ENCODE data around the gene C2orf92.
A peak's percentile ranks its signal among the peaks of the same experiment; 100 is the strongest.

C2orf92 gene

GRCh38 chr2:97662386-97662894 is 7.1 kb upstream of the C2orf92 start:
- peak overlapping the region; percentile 78 for H3K4me3 ChIP-seq (ENCODE audit: low read depth, low read length)
- peak overlapping the region; percentile 90 for H3K27ac ChIP-seq
- DNase-seq, result no peak

GRCh38 chr2:97662895-97663625 is 6.5 kb upstream of the C2orf92 start:
- in situ Hi-C loops (cut with HindIII; ENCODE audit: low pct_ligation_motif_present, low sequenced_read_pairs), result no loop called here

More at GRCh38 chr2:97662386-97662894, 7.1 kb upstream of the C2orf92 start:
- TF ChIP-seq, protein P1, sequence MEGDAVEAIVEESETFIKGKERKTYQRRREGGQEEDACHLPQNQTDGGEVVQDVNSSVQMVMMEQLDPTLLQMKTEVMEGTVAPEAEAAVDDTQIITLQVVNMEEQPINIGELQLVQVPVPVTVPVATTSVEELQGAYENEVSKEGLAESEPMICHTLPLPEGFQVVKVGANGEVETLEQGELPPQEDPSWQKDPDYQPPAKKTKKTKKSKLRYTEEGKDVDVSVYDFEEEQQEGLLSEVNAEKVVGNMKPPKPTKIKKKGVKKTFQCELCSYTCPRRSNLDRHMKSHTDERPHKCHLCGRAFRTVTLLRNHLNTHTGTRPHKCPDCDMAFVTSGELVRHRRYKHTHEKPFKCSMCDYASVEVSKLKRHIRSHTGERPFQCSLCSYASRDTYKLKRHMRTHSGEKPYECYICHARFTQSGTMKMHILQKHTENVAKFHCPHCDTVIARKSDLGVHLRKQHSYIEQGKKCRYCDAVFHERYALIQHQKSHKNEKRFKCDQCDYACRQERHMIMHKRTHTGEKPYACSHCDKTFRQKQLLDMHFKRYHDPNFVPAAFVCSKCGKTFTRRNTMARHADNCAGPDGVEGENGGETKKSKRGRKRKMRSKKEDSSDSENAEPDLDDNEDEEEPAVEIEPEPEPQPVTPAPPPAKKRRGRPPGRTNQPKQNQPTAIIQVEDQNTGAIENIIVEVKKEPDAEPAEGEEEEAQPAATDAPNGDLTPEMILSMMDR (IDR thresholded peaks at IDR 0.05; ENCODE audit: low read depth, low read length, missing control alignments), result peak; percentile 4
- Histone ChIP-seq H3K36me3 (replicated peaks) (peaks cover 14% of the 10 kb centered on the region), H3K27me3 (replicated peaks) (no peaks in the 10 kb centered on the region)
- in situ Hi-C loops (cut with HindIII; ENCODE audit: low pct_ligation_motif_present, low sequenced_read_pairs), result no loop called here

GRCh38 chr2:97663626-97663961 is 5.9 kb upstream of the C2orf92 start:
- Histone ChIP-seq H3K4me3 (ENCODE audit: low read depth, low read length) (peak overlapping the region; percentile 78), H3K27ac (peak overlapping the region; percentile 90), H3K36me3 (replicated peaks) (peaks cover 4% of the 10 kb centered on the region), H3K27me3 (replicated peaks) (no peaks in the 10 kb centered on the region)
- TF ChIP-seq, protein P1 (IDR thresholded peaks at IDR 0.05; ENCODE audit: low read depth, low read length, missing control alignments), result no peak
- in situ Hi-C loops (cut with HindIII; ENCODE audit: low pct_ligation_motif_present, low sequenced_read_pairs), result no loop called here
- no peak for DNase-seq

More at GRCh38 chr2:97662895-97663625, 6.5 kb upstream of the C2orf92 start:
- TF ChIP-seq, protein P1 (IDR thresholded peaks at IDR 0.05; ENCODE audit: low read depth, low read length, missing control alignments), result no peak
- Histone ChIP-seq H3K4me3 (ENCODE audit: low read depth, low read length) (peak overlapping the region; percentile 78), H3K36me3 (replicated peaks) (peaks cover 9% of the 10 kb centered on the region), H3K27me3 (replicated peaks) (no peaks in the 10 kb centered on the region), H3K27ac (peak overlapping the region; percentile 90)
- peak; percentile 90 for DNase-seq

GRCh38 chr2:97663962-97664635 is 5.4 kb upstream of the C2orf92 start, which contains the start of gene ACTR1B:
Gene ACTR1B (minus strand): TSS chr2:97664044. CDS start chr2:97663890, 154 bp downstream.
- Histone ChIP-seq H3K4me3 (ENCODE audit: low read depth, low read length) (peak within 1 kb of the TSS; percentile 78), H3K36me3 (replicated peaks) (no peaks in the 10 kb centered on the region), H3K27me3 (replicated peaks) (no peaks in the 10 kb centered on the region), H3K27ac (peak within 1 kb of the TSS; percentile 90)
- peak; percentile 98 for DNase-seq
- TF ChIP-seq, protein P1 (IDR thresholded peaks at IDR 0.05; ENCODE audit: low read depth, low read length, missing control alignments), result peak; percentile 75
- in situ Hi-C loops (cut with HindIII; ENCODE audit: low pct_ligation_motif_present, low sequenced_read_pairs), result no loop called here

DNA sequence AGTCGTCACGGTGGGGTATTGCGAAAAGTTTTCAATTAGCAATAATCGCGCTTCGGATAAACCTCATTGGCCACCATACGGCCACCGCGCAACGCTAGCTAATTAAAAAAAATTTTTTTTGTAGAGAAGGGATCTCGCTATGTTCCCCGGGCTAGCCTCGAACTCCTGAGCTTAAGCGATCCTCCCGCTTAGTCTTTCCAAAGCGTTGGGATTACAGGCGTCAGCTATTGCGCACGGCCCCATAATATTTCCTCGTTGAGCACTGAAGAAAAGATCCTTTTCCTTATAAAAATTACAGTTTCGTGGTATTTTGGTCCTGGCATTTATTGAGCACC is 4.9 kb upstream of the C2orf92 start:
- no peak for DNase-seq
- TF ChIP-seq, protein P1 (IDR thresholded peaks at IDR 0.05; ENCODE audit: low read depth, low read length, missing control alignments), result no peak
- Histone ChIP-seq H3K27ac (peak overlapping the region; percentile 90), H3K4me3 (ENCODE audit: low read depth, low read length) (peak overlapping the region; percentile 78), H3K36me3 (replicated peaks) (no peaks in the 10 kb centered on the region), H3K27me3 (replicated peaks) (no peaks in the 10 kb centered on the region)
- in situ Hi-C loops (cut with HindIII; ENCODE audit: low pct_ligation_motif_present, low sequenced_read_pairs), result no loop called here
